Thymus (tissue), 11 donors: ENCODE measurements around the gene PLEKHS1. TPM values are rescaled to one million over a fixed set of nuclear protein-coding genes. Genes with fewer than 3 reads are reported as not detected.
"Not testable (repeated sequence)": the region's sequence is repeated elsewhere in the genome, so short reads cannot be mapped to it uniquely, and the experiment has no call there.

ENCODE experiments used
- DNase-seq, 9 donors: peaks; one replicate each; pipeline ENCODE4 v3.0.0-alpha.2; 2013; ENCODE audit warnings: low spot score in 9 of 9, low read depth in 6 of 9, missing footprints in 1 of 9
- H3K27ac ChIP-seq, 2 donors: one replicate each; pipeline ENCODE4 v1.5.1; 2013; ENCODE audit warnings: control low read depth in 1 of 2, low read depth in 1 of 2, low read length in 1 of 2, mild to moderate bottlenecking in 1 of 2, moderate library complexity in 1 of 2
- H3K27me3 ChIP-seq, 2 donors: one replicate each; pipeline ENCODE4 v1.5.1; 2013; ENCODE audit warnings: low read length in 1 of 2; ENCODE audit not compliant: control insufficient read depth in 2 of 2, insufficient read depth in 1 of 2
- H3K36me3 ChIP-seq, 2 donors: one replicate each; pipeline ENCODE4 v1.5.1; 2013; ENCODE audit warnings: low read length in 1 of 2, mild to moderate bottlenecking in 1 of 2, moderate library complexity in 1 of 2; ENCODE audit not compliant: control insufficient read depth in 2 of 2, insufficient read depth in 2 of 2
- H3K4me1 ChIP-seq, 2 donors: one replicate each; pipeline ENCODE4 v1.5.1; 2013; ENCODE audit warnings: low read length in 2 of 2; ENCODE audit not compliant: control insufficient read depth in 2 of 2, insufficient read depth in 2 of 2
- H3K4me3 ChIP-seq, 2 donors: one replicate each; pipeline ENCODE4 v1.5.1; 2013; ENCODE audit warnings: low read length in 2 of 2, control low read depth in 1 of 2, mild to moderate bottlenecking in 1 of 2
- H3K9me3 ChIP-seq, 2 donors: one replicate each; pipeline ENCODE4 v1.5.1; 2013; ENCODE audit warnings: low read length in 1 of 2, mild to moderate bottlenecking in 1 of 2; ENCODE audit not compliant: control insufficient read depth in 2 of 2, insufficient read depth in 1 of 2
- WGBS: extraction: QIAGEN DNeasy Blood & Tissue Kit; methylation state at CpG from one replicate; pipeline ENCODE4 v1.1.7; 2013; 5-methylcytosine and 5-hydroxymethylcytosine counted together
- polyA plus RNA-seq: library from polyadenylated mRNA; stranded (reverse); fragments of 200-250 nt; gene quantifications from one replicate; pipeline ENCODE4 v1.2.3, GENCODE V29; 2013
- total RNA-seq: library from RNA; stranded (reverse); fragments of 120-200 nt; gene quantifications from one replicate; pipeline ENCODE4 v1.2.4, GENCODE V29; 2013
- donor health status: healthy.

PLEKHS1 gene
- total and polyA plus RNA-seq, 2 donors: under 0.01 to 0.37 TPM

GRCh38 chr10:113770346-113770745, 18.9 kb downstream of the PLEKHS1 start:
- Histone ChIP-seq H3K27me3 (peaks cover 0 to 9% of the 10 kb centered on the region in 2 donors), H3K36me3 (no peaks in the 10 kb centered on the region), H3K9me3 (no peaks in the 10 kb centered on the region), H3K4me1 (no peaks in the 10 kb centered on the region), H3K4me3 (no peak overlapping the region), H3K27ac (no peak overlapping the region)
- WGBS: 92% methylated on average over 4 of the region's 4 CpGs
- DNase-seq: no peak

- H3K27me3 ChIP-seq, DNase-seq, H3K4me1 ChIP-seq, H3K36me3 ChIP-seq, H3K27ac ChIP-seq, H3K9me3 ChIP-seq, H3K4me3 ChIP-seq: not testable (repeated sequence)
- 94% methylated on average over 3 of the region's 3 CpGs for WGBS
These were observed 19.6 kb downstream of the PLEKHS1 start for GRCh38 chr10:113771131-113771530.

- Histone ChIP-seq H3K4me3 (no peak overlapping the region), H3K9me3 (no peaks in the 10 kb centered on the region), H3K4me1 (no peaks in the 10 kb centered on the region), H3K36me3 (no peaks in the 10 kb centered on the region), H3K27me3 (peaks cover 0 to 3% of the 10 kb centered on the region in 2 donors), H3K27ac (no peak overlapping the region)
- no peak for DNase-seq
- 61% methylated on average over 4 of the region's 4 CpGs for WGBS
These were observed 24.3 kb downstream of the PLEKHS1 start for GRCh38 chr10:113775686-113776294.

GRCh38 chr10:113776553-113776952, 25.1 kb downstream of the PLEKHS1 start:
- DNase-seq: no peak
- no peaks in the 10 kb centered on the region for H3K36me3 ChIP-seq
- no peaks in the 10 kb centered on the region for H3K9me3 ChIP-seq
- WGBS: 96% methylated on average over 1 of the region's 1 CpG
- no peak overlapping the region for H3K4me3 ChIP-seq
- no peak overlapping the region for H3K27ac ChIP-seq
- H3K27me3 ChIP-seq: peaks cover 0 to 4% of the 10 kb centered on the region in 2 donors
- no peaks in the 10 kb centered on the region for H3K4me1 ChIP-seq

GRCh38 chr10:113780681-113781250, 29.3 kb downstream of the PLEKHS1 start:
- no peaks in the 10 kb centered on the region for H3K9me3 ChIP-seq
- H3K4me1 ChIP-seq: no peaks in the 10 kb centered on the region
- WGBS: 93% methylated on average over 3 of the region's 3 CpGs
- no peak overlapping the region for H3K4me3 ChIP-seq
- H3K36me3 ChIP-seq: no peaks in the 10 kb centered on the region
- DNase-seq: no peak
- peaks cover 0 to 4% of the 10 kb centered on the region in 2 donors for H3K27me3 ChIP-seq
- no peak overlapping the region for H3K27ac ChIP-seq

GRCh38 chr10:113782367-113782766, 30.9 kb downstream of the PLEKHS1 start:
- no peaks in the 10 kb centered on the region for H3K36me3 ChIP-seq
- no peak for DNase-seq
- H3K9me3 ChIP-seq: no peaks in the 10 kb centered on the region
- H3K4me1 ChIP-seq: no peaks in the 10 kb centered on the region
- 90% methylated on average over 14 of the region's 14 CpGs for WGBS
- H3K4me3 ChIP-seq: no peak overlapping the region
- peaks cover 0 to 4% of the 10 kb centered on the region in 2 donors for H3K27me3 ChIP-seq
- no peak overlapping the region for H3K27ac ChIP-seq

- Histone ChIP-seq H3K4me3 (no peak overlapping the region), H3K27ac (no peak overlapping the region), H3K4me1 (no peaks in the 10 kb centered on the region), H3K9me3 (no peaks in the 10 kb centered on the region), H3K36me3 (no peaks in the 10 kb centered on the region), H3K27me3 (peaks cover 0 to 4% of the 10 kb centered on the region in 2 donors)
- WGBS: 95% methylated on average over 8 of the region's 8 CpGs
- no peak for DNase-seq
These were observed 31.7 kb downstream of the PLEKHS1 start for GRCh38 chr10:113782986-113783704.

GRCh38 chr10:113788604-113789083, 37.2 kb downstream of the PLEKHS1 start:
- Histone ChIP-seq H3K9me3 (no peaks in the 10 kb centered on the region), H3K27me3 (no peaks in the 10 kb centered on the region), H3K36me3 (no peaks in the 10 kb centered on the region), H3K27ac (peak overlapping the region in 1 of 2 donors; percentile 16), H3K4me1 (no peaks in the 10 kb centered on the region), H3K4me3 (no peak overlapping the region)
- peak in 1 of 9 donors; percentile 23 for DNase-seq
- WGBS: 80% methylated on average over 9 of the region's 9 CpGs

- H3K36me3 ChIP-seq: no peaks in the 10 kb centered on the region
- no peaks in the 10 kb centered on the region for H3K4me1 ChIP-seq
- 96% methylated on average over 2 of the region's 2 CpGs for WGBS
- H3K4me3 ChIP-seq: no peak overlapping the region
- peaks cover 0 to 2% of the 10 kb centered on the region in 2 donors for H3K27me3 ChIP-seq
- H3K9me3 ChIP-seq: no peaks in the 10 kb centered on the region
- DNase-seq: no peak
- no peak overlapping the region for H3K27ac ChIP-seq
These were observed 40.2 kb downstream of the PLEKHS1 start for GRCh38 chr10:113791691-113792090.
